Sigmoid colon (tissue), 7 donors: ENCODE data around the gene REV3L. TPM values are rescaled to one million over a fixed set of nuclear protein-coding genes. Genes with fewer than 3 reads are reported as not detected.

Source experiments
- DNase-seq: peaks from one replicate; pipeline ENCODE4 v3.0.0-alpha.2; 2019
- H3K27ac ChIP-seq, 4 donors: fragments of 200-600 bp; sonication (generic); one replicate each; pipeline ENCODE4 v1.5.1; 2016 to 2019; ENCODE audit warnings: mild to moderate bottlenecking in 1 of 4
- H3K27me3 ChIP-seq, 3 donors: fragments of 200-600 bp; sonication (generic); one replicate each; pipeline ENCODE4 v1.5.1; 2019; ENCODE audit warnings: mild to moderate bottlenecking in 1 of 3
- H3K36me3 ChIP-seq, 4 donors: fragments of 200-600 bp; sonication (generic); one replicate each; pipeline ENCODE4 v1.5.1; 2016 to 2019
- H3K4me1 ChIP-seq, 4 donors: fragments of 200-600 bp; sonication (generic); one replicate each; pipeline ENCODE4 v1.5.1; 2017 to 2019
- H3K4me3 ChIP-seq, 4 donors: fragments of 200-600 bp; sonication (generic); one replicate each; pipeline ENCODE4 v1.5.1; 2017 to 2019; ENCODE audit warnings: mild to moderate bottlenecking in 2 of 4, moderate library complexity in 1 of 4
- H3K9me3 ChIP-seq, 4 donors: fragments of 200-600 bp in 3 of 4; sonication (generic) in 3 of 4; one replicate each; pipeline versions ENCODE4 v1.5.1 to v1.6.1; 2013 to 2019
- CTCF ChIP-seq, 4 experiments: fragments of 450-650 bp in 3 of 4; fragments of 200-600 bp in 1 of 4; IDR thresholded peaks; one replicate each; pipeline ENCODE4 v1.5.1; 2016 to 2019; ENCODE audit warnings: antibody characterized with exemption in 4 of 4, mild to moderate bottlenecking in 3 of 4, moderate library complexity in 2 of 4
- EP300 ChIP-seq, 4 donors: sonication (generic); formaldehyde crosslinking; IDR thresholded peaks; one replicate each; pipeline ENCODE4 v1.6.1; 2017; ENCODE audit warnings: antibody characterized with exemption in 4 of 4
- POLR2A ChIP-seq, 2 donors: fragments of 450-650 bp; IDR thresholded peaks; one replicate each; pipeline ENCODE4 v1.6.1; 2016; ENCODE audit warnings: antibody characterized with exemption in 2 of 2, mild to moderate bottlenecking in 2 of 2, moderate library complexity in 2 of 2
- POLR2AphosphoS5 ChIP-seq, 4 donors: sonication (generic); formaldehyde crosslinking; IDR thresholded peaks; one replicate each; pipeline ENCODE4 v1.6.1; 2017; ENCODE audit warnings: antibody characterized with exemption in 4 of 4
- WGBS, 2 donors: extraction: QIAGEN DNeasy Blood & Tissue Kit; methylation state at CpG; one replicate each; pipeline ENCODE4 v1.1.7; 2013; 5-methylcytosine and 5-hydroxymethylcytosine counted together
- intact Hi-C: fragments of 100-400 bp; cut with DNase I; formaldehyde crosslinking; loops from one replicate; pipeline ENCODE4 v1.15.1; 2023
- polyA plus RNA-seq, 3 donors: library from polyadenylated mRNA; stranded (reverse); fragments of 200-250 nt; gene quantifications; one replicate each; pipeline ENCODE4 v1.2.3, GENCODE V29; 2013
- total RNA-seq, 4 donors: library from RNA; depleted of rRNA; stranded (reverse); fragments of >200 nt; gene quantifications; one replicate each; pipeline ENCODE4 v1.1.0, GENCODE V29; 2016
- donor health status: healthy with polysubstance abuse.
- donor health status: Bipolar disorder and iron deficiency.
- donor health status: healthy.

Gene REV3L
- total and polyA plus RNA-seq, 7 donors, result 3.0 to 122 (median 72.1) TPM

GRCh38 chr6:111445861-111446267 lies 37.2 kb downstream of the REV3L start:
- Histone ChIP-seq H3K9me3 (no peaks in the 10 kb centered on the region), H3K36me3 (no peaks in the 10 kb centered on the region), H3K4me3 (no peak overlapping the region), H3K27ac (no peak overlapping the region), H3K27me3 (no peaks in the 10 kb centered on the region), H3K4me1 (peaks cover 0 to 63% (median 26%) of the 10 kb centered on the region in 4 donors)
- intact Hi-C loops, result no loop called here
- no peak for DNase-seq
- no peak for TF ChIP-seq CTCF (IDR thresholded peaks at IDR 0.05)

GRCh38 chr6:111444794-111445193 lies 38.2 kb downstream of the REV3L start:
- no peaks in the 10 kb centered on the region for H3K36me3 ChIP-seq
- no peak overlapping the region for H3K4me3 ChIP-seq
- no peaks in the 10 kb centered on the region for H3K9me3 ChIP-seq
- no peak overlapping the region for H3K27ac ChIP-seq
- DNase-seq, result no peak
- intact Hi-C loops, result no loop called here
- WGBS, 2 donors, result 27 to 85% methylated on average over 5 of the region's 5 CpGs
- H3K27me3 ChIP-seq, result no peaks in the 10 kb centered on the region
- peaks cover 0 to 52% (median 24%) of the 10 kb centered on the region in 4 donors for H3K4me1 ChIP-seq
- TF ChIP-seq POLR2AphosphoS5 (IDR thresholded peaks at IDR 0.05) (no peak), POLR2A (IDR thresholded peaks at IDR 0.05) (no peak), CTCF (IDR thresholded peaks at IDR 0.05) (no peak), EP300 (IDR thresholded peaks at IDR 0.05) (no peak)

GRCh38 chr6:111441678-111442243 lies 41.3 kb downstream of the REV3L start:
- H3K4me1 ChIP-seq, result peaks cover 0 to 26% (median 13%) of the 10 kb centered on the region in 4 donors
- intact Hi-C loops, result no loop called here
- TF ChIP-seq POLR2AphosphoS5 (IDR thresholded peaks at IDR 0.05) (no peak), CTCF (IDR thresholded peaks at IDR 0.05) (no peak), POLR2A (IDR thresholded peaks at IDR 0.05) (no peak), EP300 (IDR thresholded peaks at IDR 0.05) (no peak)
- H3K36me3 ChIP-seq, result no peaks in the 10 kb centered on the region
- no peaks in the 10 kb centered on the region for H3K9me3 ChIP-seq
- H3K4me3 ChIP-seq, result no peak overlapping the region
- WGBS, 2 donors, result 47 to 76% methylated on average over 5 of the region's 5 CpGs
- no peaks in the 10 kb centered on the region for H3K27me3 ChIP-seq
- no peak for DNase-seq
- H3K27ac ChIP-seq, result no peak overlapping the region

GRCh38 chr6:111439171-111439570 lies 43.8 kb downstream of the REV3L start:
- H3K9me3 ChIP-seq, result no peaks in the 10 kb centered on the region
- no peak for DNase-seq
- 73 to 84% methylated on average over 4 of the region's 4 CpGs for WGBS, 2 donors
- H3K36me3 ChIP-seq, result no peaks in the 10 kb centered on the region
- H3K4me3 ChIP-seq, result no peak overlapping the region
- intact Hi-C loops, result no loop called here
- TF ChIP-seq POLR2AphosphoS5 (IDR thresholded peaks at IDR 0.05), result no peak
- TF ChIP-seq EP300 (IDR thresholded peaks at IDR 0.05), result no peak
- no peak for TF ChIP-seq POLR2A (IDR thresholded peaks at IDR 0.05)
- no peak for TF ChIP-seq CTCF (IDR thresholded peaks at IDR 0.05)
- H3K4me1 ChIP-seq, result peaks cover 0 to 26% (median 7%) of the 10 kb centered on the region in 4 donors
- no peak overlapping the region for H3K27ac ChIP-seq
- H3K27me3 ChIP-seq, result no peaks in the 10 kb centered on the region

- 92 to 99% methylated on average over 2 of the region's 2 CpGs for WGBS, 2 donors
- H3K27me3 ChIP-seq, result no peaks in the 10 kb centered on the region
- no peak overlapping the region for H3K4me3 ChIP-seq
- H3K9me3 ChIP-seq, result no peaks in the 10 kb centered on the region
- no peak for TF ChIP-seq POLR2A (IDR thresholded peaks at IDR 0.05)
- TF ChIP-seq EP300 (IDR thresholded peaks at IDR 0.05), result no peak
- TF ChIP-seq POLR2AphosphoS5 (IDR thresholded peaks at IDR 0.05), result no peak
- TF ChIP-seq CTCF (IDR thresholded peaks at IDR 0.05), result no peak
- no peak for DNase-seq
- no peaks in the 10 kb centered on the region for H3K36me3 ChIP-seq
- intact Hi-C loops, result no loop called here
- H3K4me1 ChIP-seq, result peaks cover 0 to 33% (median 18%) of the 10 kb centered on the region in 4 donors
- H3K27ac ChIP-seq, result no peak overlapping the region
Measured at GRCh38 chr6:111437573-111437972, 45.4 kb downstream of the REV3L start.
